HG03159 (cell line): Measurements from ENCODE around the gene RIMBP2.
"Not testable (repeated sequence)": the region's sequence is repeated elsewhere in the genome, so short reads cannot be mapped to it uniquely, and the experiment has no call there.

ENCODE experiments used
- ATAC-seq: cut with Tn5 transposase; IDR thresholded peaks from one replicate; pipeline ENCODE4 v1.9.1; 2021; ENCODE audit warnings: mild to moderate bottlenecking, moderate library complexity; ENCODE audit not compliant: unreplicated experiment

RIMBP2 gene, protein sequence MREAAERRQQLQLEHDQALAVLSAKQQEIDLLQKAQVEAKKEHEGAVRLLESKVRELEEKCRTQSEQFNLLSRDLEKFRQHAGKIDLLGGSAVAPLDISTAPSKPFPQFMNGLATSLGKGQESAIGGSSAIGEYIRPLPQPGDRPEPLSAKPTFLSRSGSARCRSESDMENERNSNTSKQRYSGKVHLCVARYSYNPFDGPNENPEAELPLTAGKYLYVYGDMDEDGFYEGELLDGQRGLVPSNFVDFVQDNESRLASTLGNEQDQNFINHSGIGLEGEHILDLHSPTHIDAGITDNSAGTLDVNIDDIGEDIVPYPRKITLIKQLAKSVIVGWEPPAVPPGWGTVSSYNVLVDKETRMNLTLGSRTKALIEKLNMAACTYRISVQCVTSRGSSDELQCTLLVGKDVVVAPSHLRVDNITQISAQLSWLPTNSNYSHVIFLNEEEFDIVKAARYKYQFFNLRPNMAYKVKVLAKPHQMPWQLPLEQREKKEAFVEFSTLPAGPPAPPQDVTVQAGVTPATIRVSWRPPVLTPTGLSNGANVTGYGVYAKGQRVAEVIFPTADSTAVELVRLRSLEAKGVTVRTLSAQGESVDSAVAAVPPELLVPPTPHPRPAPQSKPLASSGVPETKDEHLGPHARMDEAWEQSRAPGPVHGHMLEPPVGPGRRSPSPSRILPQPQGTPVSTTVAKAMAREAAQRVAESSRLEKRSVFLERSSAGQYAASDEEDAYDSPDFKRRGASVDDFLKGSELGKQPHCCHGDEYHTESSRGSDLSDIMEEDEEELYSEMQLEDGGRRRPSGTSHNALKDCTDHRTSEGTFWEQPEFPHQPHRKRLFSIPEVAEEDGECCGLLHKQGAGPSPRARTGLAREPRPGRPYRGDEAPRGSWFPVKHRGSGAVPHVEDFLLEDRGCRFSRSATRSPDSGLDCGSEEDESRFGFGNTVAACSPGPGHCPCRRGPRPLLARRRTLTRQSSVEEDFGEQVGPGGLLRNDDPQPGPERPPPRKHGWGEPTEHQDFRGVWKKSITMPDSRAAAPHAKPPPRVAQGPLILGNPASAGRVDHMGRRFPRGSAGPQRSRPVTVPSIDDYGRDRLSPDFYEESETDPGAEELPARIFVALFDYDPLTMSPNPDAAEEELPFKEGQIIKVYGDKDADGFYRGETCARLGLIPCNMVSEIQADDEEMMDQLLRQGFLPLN (N-terminal part only)

GRCh38 chr12:130715998-130716968, at the start of gene RIMBP2:
TSS of gene RIMBP2 (minus strand) at chr12:130716299. CDS start at chr12:130479013, 237,286 bp downstream.
- no peak for ATAC-seq

DNA sequence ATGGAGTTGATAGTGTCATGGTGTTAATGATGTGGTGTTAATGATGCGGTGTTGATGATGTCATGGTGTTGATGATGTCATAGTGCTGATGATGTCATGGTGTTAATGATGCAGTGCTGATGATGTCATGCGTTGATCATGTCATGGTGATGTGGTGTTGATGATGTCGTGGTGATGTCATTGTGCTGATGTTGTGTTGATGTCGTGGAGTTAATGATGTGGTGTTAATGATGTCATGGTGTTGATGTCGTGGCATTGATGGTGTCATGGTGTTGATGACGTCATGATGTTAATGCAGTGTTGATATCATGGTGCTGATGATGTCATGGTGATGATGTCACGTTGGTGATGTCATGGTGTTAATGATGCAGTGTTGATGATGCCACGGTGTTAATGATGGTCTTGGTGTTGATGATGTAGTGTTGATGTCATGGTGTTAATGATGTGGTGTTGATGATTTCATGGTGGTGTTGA, 49.1 kb upstream of the RIMBP2 start:
- no peak for ATAC-seq

DNA sequence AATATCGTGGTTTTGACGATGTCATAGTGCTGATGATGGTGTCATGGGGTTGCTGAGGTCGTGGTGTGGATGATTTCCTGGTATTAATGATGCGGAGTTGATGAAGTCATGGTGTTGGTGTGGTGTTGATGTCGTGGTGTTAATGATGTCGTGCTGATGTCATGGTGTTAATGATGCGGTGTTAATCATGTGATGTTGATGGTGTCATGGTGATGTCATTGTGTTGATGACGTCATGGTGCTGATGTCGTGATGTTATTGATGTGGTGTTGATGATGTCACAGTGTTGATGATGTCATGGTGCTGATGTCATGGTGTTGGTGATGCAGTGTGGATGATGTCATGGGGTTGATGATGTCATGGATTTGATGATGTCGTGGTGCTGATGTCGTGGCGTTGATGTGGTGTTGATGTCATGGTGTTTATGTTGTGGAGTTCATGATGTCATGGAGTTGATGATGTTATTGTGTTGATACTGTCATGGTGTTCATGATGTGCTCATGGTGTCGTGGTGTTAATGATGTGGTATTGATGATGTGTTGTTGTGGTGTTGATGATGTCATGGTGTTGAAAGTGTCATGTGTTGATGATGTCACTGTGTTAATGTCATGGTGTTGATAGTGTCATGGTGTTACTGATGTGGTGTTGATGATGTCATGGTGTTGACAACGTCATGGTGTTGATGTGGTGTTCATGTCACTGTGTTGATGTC, 48.5 kb upstream of the RIMBP2 start:
- no peak for ATAC-seq

DNA sequence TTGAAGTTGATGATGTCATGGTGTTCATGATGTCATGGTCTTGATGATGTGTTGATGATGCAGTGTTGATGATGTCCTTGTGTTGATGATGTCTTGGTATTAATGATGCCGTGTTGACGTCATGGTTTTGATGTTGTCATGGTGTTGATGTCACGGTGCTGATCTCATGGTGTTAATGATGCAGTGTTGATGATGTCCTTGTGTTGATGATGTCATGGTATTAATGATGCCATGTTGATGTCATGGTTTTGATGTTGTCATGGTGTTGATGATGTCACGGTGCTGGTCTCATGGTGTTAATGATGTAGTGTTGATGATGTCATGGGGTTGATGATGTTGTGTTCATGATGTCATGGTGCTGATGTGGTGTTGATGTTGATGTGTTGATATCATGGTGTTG, 48.0 kb upstream of the RIMBP2 start:
- no peak for ATAC-seq

DNA sequence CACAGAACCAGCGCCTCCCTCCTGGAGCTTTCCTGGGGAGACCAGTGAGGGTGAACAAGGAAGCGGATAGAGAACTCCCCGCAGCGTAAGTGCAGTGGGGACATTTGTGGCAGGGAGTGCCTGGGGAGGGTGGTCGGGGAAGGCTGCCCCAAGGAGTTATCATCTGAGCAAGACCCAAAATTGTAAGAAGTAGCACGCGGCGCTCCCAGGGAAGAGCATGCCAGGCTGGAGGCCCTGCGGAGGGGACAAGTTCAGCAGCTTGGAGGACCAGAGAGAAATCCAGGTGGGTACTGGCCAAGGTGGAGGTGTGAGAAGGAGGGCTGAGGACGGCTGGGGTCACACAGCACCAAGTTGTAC, 46.2 kb upstream of the RIMBP2 start:
- ATAC-seq = no peak

DNA sequence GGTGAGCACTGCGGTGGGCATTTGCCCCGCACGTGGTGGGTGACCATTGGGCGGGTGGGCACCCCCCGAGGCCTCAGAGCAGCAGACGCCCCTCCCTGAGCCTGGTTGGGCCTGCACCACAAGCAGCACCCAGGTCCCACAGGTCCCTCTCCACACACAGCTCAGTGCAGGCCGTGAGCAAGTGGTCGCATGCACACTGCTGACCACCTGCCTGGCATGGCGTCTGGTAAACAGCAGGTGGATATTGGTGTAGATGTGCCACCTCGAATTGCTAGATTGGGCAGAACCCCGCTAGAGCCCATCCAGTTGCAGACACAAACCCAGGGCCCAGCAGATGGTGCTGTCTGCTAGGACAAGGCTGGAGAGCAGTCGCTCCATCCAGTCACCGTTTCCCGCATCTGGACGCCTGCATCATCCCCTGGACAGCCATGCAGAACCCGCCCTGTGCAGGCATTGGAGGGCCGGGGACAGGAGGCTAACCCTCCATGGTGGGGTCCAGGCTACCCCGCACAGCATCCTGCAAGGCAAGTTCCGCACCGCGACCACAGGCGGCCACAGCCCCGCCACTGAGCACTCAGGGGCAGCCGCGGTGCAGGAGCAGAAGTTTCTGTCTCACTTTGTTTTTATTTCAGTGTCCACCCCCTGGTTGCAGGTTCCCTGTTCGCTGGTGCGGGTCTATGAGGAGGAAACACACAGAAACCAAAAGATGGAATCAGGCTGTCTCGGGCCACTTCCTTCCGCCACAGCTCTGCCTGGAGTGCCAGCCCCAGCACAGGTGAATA, 45.6 kb upstream of the RIMBP2 start:
- ATAC-seq = no peak

GRCh38 chr12:130754234-130754901, 38.3 kb upstream of the RIMBP2 start:
- no peak for ATAC-seq

DNA sequence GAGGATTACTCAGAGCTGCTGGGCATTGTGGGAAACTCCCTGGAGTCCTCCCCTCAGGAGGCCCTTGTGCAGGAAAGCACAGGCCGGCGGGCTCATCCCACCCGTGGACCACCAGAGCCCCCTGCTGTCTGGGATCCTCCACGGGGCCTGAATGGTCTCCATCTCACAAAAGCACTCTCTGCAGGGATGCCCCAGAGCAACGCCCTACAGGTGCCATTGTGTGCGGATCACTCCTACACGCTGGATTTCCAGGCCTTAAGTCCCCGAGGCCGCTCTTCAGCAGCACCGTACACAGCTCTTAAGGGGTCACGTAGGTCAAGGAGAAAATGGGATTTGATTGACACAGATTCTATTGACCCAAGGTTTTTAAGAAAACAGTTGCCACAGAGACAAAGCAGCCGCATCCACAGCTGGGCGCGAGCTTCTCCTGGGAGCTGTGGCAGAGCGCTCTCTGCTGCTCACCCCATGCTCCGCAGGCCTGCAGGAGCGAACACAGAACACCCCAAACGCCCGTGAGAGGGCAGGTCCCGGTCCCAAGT, 36.7 kb upstream of the RIMBP2 start:
- ATAC-seq = no peak

DNA sequence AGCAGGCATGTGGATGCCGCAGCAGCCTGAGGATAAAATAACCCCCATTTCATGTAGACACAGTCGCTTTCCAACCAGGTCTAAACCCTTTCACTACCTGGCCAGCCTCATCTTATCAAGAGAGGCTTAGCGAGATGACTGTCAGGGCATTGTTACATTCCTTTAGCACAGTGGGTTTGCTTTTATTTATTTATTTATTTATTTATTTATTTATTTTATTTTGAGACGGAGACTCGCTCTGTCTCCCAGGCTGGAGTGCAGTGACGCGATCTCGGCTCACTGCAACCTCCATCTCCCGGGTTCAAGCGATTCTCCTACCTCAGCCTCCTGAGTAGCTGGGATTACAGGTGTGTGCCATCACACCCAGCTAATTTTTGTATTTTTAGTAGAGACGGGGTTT, 35.9 kb upstream of the RIMBP2 start:
- not testable (repeated sequence) for ATAC-seq

DNA sequence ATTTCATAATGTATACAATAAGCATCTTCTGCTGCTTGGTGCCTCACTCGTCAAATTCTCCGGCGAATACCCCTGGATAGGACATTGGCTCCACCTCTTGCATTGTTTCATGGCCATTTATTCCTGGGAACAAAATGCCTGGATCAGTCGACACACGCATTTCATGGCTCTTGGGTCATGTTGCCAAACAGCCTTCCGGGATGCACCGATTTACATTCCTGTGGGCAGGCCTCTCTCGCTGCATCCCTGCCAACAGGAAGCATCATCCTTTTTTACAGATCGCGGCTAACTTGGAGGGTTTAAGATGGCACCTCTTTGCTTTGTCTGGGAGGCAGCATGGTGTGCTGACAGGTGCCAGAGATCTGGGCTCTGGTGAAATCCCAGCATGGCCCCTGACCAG, 32.7 kb upstream of the RIMBP2 start:
- no peak for ATAC-seq

DNA sequence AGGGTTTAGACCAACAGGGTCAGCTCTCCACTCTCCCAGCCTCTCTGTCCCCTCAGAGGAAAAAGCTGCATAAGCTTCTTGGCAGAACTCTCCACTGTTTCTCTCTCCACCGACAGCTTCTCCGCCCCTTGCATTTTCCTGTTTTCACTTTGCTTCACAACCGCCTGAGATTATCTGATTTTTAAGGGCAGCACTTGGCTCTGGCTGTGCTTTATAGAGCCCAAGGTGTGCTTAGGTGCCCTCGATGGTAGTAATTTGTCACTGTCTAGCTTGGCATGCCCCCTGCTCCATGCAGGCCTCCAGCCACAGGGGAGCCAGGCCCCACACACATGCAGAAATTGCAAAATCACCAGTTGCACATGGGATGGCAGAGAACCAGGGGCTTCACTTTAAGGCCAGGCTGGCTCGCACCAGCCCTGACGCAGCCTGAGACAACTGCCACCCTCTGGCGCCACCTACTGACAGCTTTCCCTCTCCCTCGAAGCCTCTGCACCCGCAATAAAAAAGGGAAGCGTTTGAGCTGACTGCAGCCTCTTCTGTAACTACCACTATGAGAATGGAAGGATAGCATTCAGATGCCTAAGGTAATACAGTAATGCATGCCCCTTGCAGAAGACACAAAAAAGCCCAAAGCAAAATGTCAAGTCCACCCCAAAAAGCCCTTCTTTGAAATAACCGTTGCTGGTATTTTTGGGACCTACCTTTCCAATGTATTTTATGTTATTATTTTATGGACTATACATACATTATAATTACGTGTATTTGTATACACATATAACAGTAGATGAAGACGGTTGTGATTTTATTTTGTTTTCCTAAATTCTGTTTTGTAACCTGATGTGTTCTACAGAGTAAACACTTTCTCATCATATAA, 32.0 kb upstream of the RIMBP2 start:
- ATAC-seq = peak; percentile 93

DNA sequence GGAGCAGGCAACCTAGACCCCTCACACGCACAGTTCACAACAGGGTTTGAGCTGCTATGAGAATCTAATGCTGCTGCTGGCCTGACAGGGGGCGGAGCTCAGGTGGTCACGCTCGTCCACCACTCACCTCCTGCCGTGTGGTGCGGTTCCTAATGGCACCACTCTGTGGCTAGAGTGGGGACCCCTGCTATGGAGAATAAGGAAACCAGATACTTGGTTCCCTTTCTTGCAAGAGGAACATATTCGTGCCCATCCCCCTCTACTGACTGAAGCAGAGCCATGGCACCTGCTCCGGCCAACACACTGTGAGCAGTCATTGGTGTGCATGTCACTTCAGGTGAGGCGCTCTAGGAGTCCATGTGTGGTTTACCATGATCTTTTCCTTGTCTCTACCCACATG, 30.4 kb upstream of the RIMBP2 start:
- no peak for ATAC-seq

- ATAC-seq = no peak
These were observed 29.8 kb upstream of the RIMBP2 start for GRCh38 chr12:130745921-130746320.

- ATAC-seq = no peak
These were observed 28.2 kb upstream of the RIMBP2 start for GRCh38 chr12:130744274-130744673.

DNA sequence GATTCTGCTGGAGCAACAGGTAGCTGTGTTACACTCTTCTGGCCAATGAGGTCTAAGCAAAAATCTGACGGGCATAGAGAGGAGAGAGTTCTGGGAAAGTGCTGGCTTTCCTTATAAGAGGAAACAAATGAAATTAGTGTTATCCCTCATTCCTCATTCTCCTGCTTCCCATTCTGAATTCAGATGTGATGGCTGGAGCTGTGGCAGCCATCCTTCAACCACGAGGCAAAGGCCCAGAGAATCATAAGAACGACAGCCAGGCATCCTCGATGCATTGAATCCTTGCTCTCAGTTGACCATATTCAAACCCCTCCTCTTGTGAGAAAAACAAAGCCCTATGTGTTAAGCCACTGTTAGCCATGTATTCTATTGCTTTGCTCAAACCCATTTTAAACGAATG, 27.5 kb upstream of the RIMBP2 start:
- ATAC-seq = no peak

- ATAC-seq = no peak
These were observed 27.1 kb upstream of the RIMBP2 start for GRCh38 chr12:130743176-130743575.

- ATAC-seq = no peak
These were observed 26.6 kb upstream of the RIMBP2 start for GRCh38 chr12:130742716-130743115.
